Measurements from ENCODE around the gene PRPF8. TPM values are rescaled to one million over a fixed set of nuclear protein-coding genes. Genes with fewer than 3 reads are reported as not detected.
"Not testable (repeated sequence)": the region's sequence is repeated elsewhere in the genome, so short reads cannot be mapped to it uniquely, and the experiment has no call there.

The PRPF8 gene
- total RNA-seq, 1 donor from 2014 or later: 449 TPM

- H3K4me3 Mint-ChIP-seq: peak overlapping the region; percentile 85
- no peaks in the 10 kb centered on the region for H3K9me3 Mint-ChIP-seq
- TF ChIP-seq, protein P1, sequence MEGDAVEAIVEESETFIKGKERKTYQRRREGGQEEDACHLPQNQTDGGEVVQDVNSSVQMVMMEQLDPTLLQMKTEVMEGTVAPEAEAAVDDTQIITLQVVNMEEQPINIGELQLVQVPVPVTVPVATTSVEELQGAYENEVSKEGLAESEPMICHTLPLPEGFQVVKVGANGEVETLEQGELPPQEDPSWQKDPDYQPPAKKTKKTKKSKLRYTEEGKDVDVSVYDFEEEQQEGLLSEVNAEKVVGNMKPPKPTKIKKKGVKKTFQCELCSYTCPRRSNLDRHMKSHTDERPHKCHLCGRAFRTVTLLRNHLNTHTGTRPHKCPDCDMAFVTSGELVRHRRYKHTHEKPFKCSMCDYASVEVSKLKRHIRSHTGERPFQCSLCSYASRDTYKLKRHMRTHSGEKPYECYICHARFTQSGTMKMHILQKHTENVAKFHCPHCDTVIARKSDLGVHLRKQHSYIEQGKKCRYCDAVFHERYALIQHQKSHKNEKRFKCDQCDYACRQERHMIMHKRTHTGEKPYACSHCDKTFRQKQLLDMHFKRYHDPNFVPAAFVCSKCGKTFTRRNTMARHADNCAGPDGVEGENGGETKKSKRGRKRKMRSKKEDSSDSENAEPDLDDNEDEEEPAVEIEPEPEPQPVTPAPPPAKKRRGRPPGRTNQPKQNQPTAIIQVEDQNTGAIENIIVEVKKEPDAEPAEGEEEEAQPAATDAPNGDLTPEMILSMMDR (conservative IDR thresholded peaks at IDR 0.05): no peak
- H3K4me1 Mint-ChIP-seq: peaks cover 20% of the 10 kb centered on the region
- peaks cover 13% of the 10 kb centered on the region for H3K27me3 Mint-ChIP-seq (ENCODE audit: low read depth)
- no peak for DNase-seq (ENCODE audit: low read depth, low spot score)
- no peak overlapping the region for H3K27ac Mint-ChIP-seq (ENCODE audit: unreplicated experiment)
- no peaks in the 10 kb centered on the region for H3K36me3 Mint-ChIP-seq (ENCODE audit: low read depth)
Observed at GRCh38 chr17:1711804-1712203, 27.1 kb upstream of the PRPF8 start.

DNA sequence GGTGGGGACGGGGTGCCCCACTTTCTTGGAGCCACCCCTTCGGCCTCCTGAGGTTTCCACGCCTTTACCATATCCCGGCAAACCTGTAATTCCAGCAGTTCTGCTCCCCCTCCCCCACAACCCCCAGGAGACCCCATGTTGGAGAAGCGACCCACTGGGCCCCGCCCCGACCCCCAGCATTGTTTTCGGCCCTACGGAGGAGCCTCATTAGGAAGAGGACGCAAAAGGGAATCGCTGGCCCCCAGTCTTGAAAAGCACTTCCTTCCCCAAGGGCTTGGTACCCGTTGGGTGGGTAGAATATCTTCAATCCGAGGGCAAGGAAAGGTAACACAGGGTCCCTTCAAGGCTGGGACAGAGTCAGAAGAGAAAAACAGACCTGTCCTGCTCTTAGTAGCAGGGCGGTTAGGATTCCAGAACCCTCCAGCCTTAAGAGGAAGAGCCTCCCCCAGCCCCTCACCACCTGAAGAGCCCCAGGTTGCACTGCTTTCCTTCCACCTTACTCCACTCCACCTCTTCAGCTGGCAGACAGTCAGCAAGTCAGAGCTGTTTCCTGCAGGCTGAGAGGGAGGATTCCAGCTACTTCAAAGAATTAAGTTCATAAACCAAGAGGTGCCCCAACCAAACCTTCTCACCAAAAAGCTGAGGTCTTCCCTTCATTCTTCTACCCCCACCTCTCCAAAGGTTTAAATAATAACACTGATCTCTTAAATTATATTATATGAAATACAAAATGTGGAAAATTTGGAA, 26.3 kb upstream of the PRPF8 start:
- TF ChIP-seq, protein P1 (conservative IDR thresholded peaks at IDR 0.05): no peak
- Mint-ChIP-seq H3K27ac (ENCODE audit: unreplicated experiment) (no peak overlapping the region), H3K27me3 (ENCODE audit: low read depth) (peaks cover 13% of the 10 kb centered on the region), H3K4me3 (peak overlapping the region; percentile 85), H3K36me3 (ENCODE audit: low read depth) (no peaks in the 10 kb centered on the region), H3K9me3 (no peaks in the 10 kb centered on the region), H3K4me1 (peaks cover 20% of the 10 kb centered on the region)
- DNase-seq (ENCODE audit: low read depth, low spot score): no peak

DNA sequence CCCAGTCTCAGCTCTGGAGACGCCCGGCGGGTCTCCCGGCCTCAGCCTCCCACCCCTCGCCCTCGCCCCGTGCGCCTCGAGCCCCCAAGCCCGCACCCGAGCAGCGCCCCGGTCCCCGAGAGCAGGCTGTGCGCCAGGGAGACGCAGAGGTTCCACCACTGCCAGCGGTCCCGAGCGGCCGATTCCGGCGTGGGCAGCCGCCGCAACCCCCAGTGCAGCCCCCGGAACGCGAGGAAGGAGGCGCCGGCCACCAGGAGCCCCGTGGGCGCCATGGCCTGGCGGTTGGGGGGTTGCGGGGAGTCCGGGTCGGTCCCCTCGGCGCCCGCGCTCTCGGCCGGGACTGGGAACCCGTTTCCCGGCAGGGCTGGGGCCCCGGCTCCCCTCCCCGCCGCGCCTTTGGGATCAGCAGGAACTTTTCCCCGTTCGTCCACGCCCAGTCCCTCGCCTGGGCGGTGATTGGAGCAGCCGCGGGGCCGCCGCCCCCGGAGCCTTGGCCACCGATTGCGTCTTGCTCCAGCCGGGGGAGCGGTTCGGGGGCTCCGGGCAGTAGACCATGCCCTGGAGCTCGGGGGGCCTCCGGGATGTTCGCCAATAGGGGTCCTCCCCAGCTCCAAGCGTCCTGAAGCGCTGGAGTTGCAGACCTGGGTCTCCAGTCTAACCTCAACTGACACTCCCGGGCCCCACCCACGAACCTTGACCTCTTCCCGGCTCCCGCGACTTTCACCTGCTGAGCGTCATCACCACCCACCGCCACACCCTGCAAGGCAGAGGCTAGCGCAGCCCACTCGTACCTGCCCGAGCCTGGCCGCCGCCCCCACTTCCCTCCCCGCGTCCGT, 25.5 kb upstream of the PRPF8 start, which contains the start of gene TLCD2:
Gene TLCD2, minus strand, starts transcription at position 407 of the 836 bp plus-strand sequence. Its CDS starts 135 bp downstream, at position 272.
- H3K9me3 Mint-ChIP-seq: no peaks in the 10 kb centered on the region
- no peaks in the 10 kb centered on the region for H3K36me3 Mint-ChIP-seq (ENCODE audit: low read depth)
- peaks cover 20% of the 10 kb centered on the region for H3K4me1 Mint-ChIP-seq
- H3K27ac Mint-ChIP-seq (ENCODE audit: unreplicated experiment): no peak within 1 kb of the TSS
- peak; percentile 42 for DNase-seq (ENCODE audit: low read depth, low spot score)
- peaks cover 15% of the 10 kb centered on the region for H3K27me3 Mint-ChIP-seq (ENCODE audit: low read depth)
- peak within 1 kb of the TSS; percentile 85 for H3K4me3 Mint-ChIP-seq
- TF ChIP-seq, protein P1 (conservative IDR thresholded peaks at IDR 0.05): no peak

- Mint-ChIP-seq H3K27ac (ENCODE audit: unreplicated experiment) (no peak overlapping the region), H3K27me3 (ENCODE audit: low read depth) (peaks cover 18% of the 10 kb centered on the region), H3K4me1 (peaks cover 13% of the 10 kb centered on the region), H3K9me3 (no peaks in the 10 kb centered on the region), H3K4me3 (peak overlapping the region; percentile 68), H3K36me3 (ENCODE audit: low read depth) (no peaks in the 10 kb centered on the region)
- no peak for DNase-seq (ENCODE audit: low read depth, low spot score)
- TF ChIP-seq, protein P1 (conservative IDR thresholded peaks at IDR 0.05): no peak
Observed at GRCh38 chr17:1709403-1709951, 24.8 kb upstream of the PRPF8 start.

DNA sequence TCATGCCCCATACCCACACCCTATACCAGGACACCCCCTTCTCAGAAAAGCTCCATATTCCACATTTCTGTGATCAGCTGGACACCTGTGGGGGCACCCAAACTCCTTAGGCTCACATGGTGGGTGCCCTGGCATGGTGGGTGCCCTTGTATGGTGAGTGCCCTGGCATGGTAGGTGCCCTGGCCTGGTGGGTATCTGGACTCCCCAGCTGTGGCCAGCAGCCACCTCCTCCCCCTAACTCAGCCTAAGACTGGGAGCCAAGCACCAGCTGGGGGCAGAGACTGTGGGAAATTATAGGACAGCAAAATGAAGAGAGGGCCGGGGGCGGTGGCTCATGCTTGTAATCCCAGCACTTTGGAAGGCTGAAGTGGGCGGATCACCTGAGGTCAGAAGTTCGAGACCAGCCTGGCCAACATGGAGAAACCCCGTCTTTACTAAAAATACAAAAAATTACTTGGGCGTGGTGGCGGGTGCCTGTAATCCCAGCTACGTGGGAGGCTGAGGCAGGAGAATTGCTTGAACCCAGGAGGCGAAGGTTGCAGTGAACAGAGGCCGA, 24.2 kb upstream of the PRPF8 start:
- not testable (repeated sequence) for H3K4me1 Mint-ChIP-seq; H3K27ac Mint-ChIP-seq (ENCODE audit: unreplicated experiment); DNase-seq (ENCODE audit: low read depth, low spot score); H3K36me3 Mint-ChIP-seq (ENCODE audit: low read depth); H3K9me3 Mint-ChIP-seq
- peaks cover 18% of the 10 kb centered on the region for H3K27me3 Mint-ChIP-seq (ENCODE audit: low read depth)
- H3K4me3 Mint-ChIP-seq: peak overlapping the region; percentile 68
